H9 (cell line): ENCODE data around the gene CCL7. TPM values are rescaled to one million over a fixed set of nuclear protein-coding genes. Genes with fewer than 3 reads are reported as not detected.

Source experiments
- DNase-seq: peaks from one replicate; pipeline ENCODE4 v3.0.0-alpha.2; 2017
- H2AFZ ChIP-seq: one replicate; pipeline ENCODE4 v1.6.1; 2013; ENCODE audit warnings: mild to moderate bottlenecking, low read length, control low read depth, moderate library complexity
- H2AK5ac ChIP-seq: 2 replicates; pipeline ENCODE4 v1.6.1; 2013; ENCODE audit warnings: low read length, control low read depth, mixed read lengths; ENCODE audit not compliant: insufficient read length
- H2BK120ac ChIP-seq: one replicate; pipeline ENCODE4 v1.6.1; 2013; ENCODE audit warnings: low read depth, mild to moderate bottlenecking, low read length, control low read depth, inconsistent platforms; ENCODE audit not compliant: poor library complexity, severe bottlenecking
- H2BK12ac ChIP-seq: 2 replicates; pipeline ENCODE4 v1.6.1; 2013; ENCODE audit warnings: low read length, control low read depth, mixed read lengths, low read depth; ENCODE audit not compliant: insufficient read length
- H2BK15ac ChIP-seq: 2 replicates; pipeline ENCODE4 v1.6.1; 2013; ENCODE audit warnings: low read depth, low read length, control low read depth
- H2BK20ac ChIP-seq: one replicate; pipeline ENCODE4 v1.6.1; 2013; ENCODE audit warnings: low read depth, mild to moderate bottlenecking, low read length, control low read depth, inconsistent platforms; ENCODE audit not compliant: poor library complexity, severe bottlenecking
- H2BK5ac ChIP-seq: 2 replicates; pipeline ENCODE4 v1.6.1; 2013; ENCODE audit warnings: low read length, control low read depth, mixed read lengths; ENCODE audit not compliant: insufficient read length
- H3K14ac ChIP-seq: 2 replicates; pipeline ENCODE4 v1.6.1; 2013; ENCODE audit warnings: low read length, control low read depth; ENCODE audit not compliant: insufficient read depth
- H3K18ac ChIP-seq: 2 replicates; pipeline ENCODE4 v1.6.1; 2013; ENCODE audit warnings: low read depth, mild to moderate bottlenecking, mixed read lengths, low read length, control low read depth; ENCODE audit not compliant: insufficient read length
- H3K23ac ChIP-seq: 2 replicates; pipeline ENCODE4 v1.6.1; 2013; ENCODE audit warnings: low read length, control low read depth, mixed read lengths, low read depth; ENCODE audit not compliant: insufficient read length
- H3K23me2 ChIP-seq: 2 replicates; pipeline ENCODE4 v1.6.1; 2013; ENCODE audit warnings: low read depth, mild to moderate bottlenecking, mixed read lengths, low read length, control low read depth; ENCODE audit not compliant: insufficient read length, poor library complexity, severe bottlenecking
- H3K27ac ChIP-seq: 2 replicates; pipeline ENCODE4 v1.5.1; 2013; ENCODE audit warnings: low read length, control low read depth, mixed read lengths, low read depth; ENCODE audit not compliant: insufficient read length
- H3K27me3 ChIP-seq: 2 replicates; pipeline ENCODE4 v1.6.1; 2013; ENCODE audit warnings: low read length, control low read depth, inconsistent platforms; ENCODE audit not compliant: insufficient read depth
- H3K4ac ChIP-seq: 2 replicates; pipeline ENCODE4 v1.6.1; 2013; ENCODE audit warnings: low read depth, mild to moderate bottlenecking, control low read depth, inconsistent platforms, low read length, moderate library complexity
- H3K4me1 ChIP-seq: 2 replicates; pipeline ENCODE4 v1.6.1; 2013; ENCODE audit warnings: low read length, control low read depth, inconsistent platforms; ENCODE audit not compliant: insufficient read depth
- H3K4me2 ChIP-seq: 2 replicates; pipeline ENCODE4 v1.6.1; 2013; ENCODE audit warnings: low read length, control low read depth, mixed read lengths; ENCODE audit not compliant: insufficient read length, insufficient read depth
- H3K56ac ChIP-seq: 2 replicates; pipeline ENCODE4 v1.6.1; 2013; ENCODE audit warnings: low read depth, mild to moderate bottlenecking, mixed read lengths, low read length, control low read depth; ENCODE audit not compliant: insufficient read length
- H3K79me1 ChIP-seq: 2 replicates; pipeline ENCODE4 v1.6.1; 2013; ENCODE audit warnings: low read depth, mild to moderate bottlenecking, moderate library complexity, low read length, control low read depth, inconsistent platforms; ENCODE audit not compliant: insufficient read depth, poor library complexity, severe bottlenecking
- H3K79me2 ChIP-seq: 2 replicates; pipeline ENCODE4 v1.6.1; 2013; ENCODE audit warnings: low read length, control low read depth, inconsistent platforms; ENCODE audit not compliant: insufficient read depth
- H3K9ac ChIP-seq: 2 replicates; pipeline ENCODE4 v1.6.1; 2013; ENCODE audit warnings: low read length, control low read depth, mixed read lengths; ENCODE audit not compliant: insufficient read length; ENCODE audit errors: extremely low read depth
- H3K9me3 ChIP-seq: one replicate; pipeline ENCODE4 v1.6.1; 2013; ENCODE audit warnings: low read depth, low read length, inconsistent platforms; ENCODE audit not compliant: control insufficient read depth
- H3T11ph ChIP-seq: one replicate; pipeline ENCODE4 v1.6.1; 2013; ENCODE audit warnings: mild to moderate bottlenecking, low read length, control low read depth, inconsistent platforms
- H4K20me1 ChIP-seq: one replicate; pipeline ENCODE4 v1.6.1; 2013; ENCODE audit not compliant: control insufficient read depth, insufficient read length, insufficient read depth
- H4K5ac ChIP-seq: 2 replicates; pipeline ENCODE4 v1.6.1; 2013; ENCODE audit warnings: low read depth, mild to moderate bottlenecking, mixed read lengths, low read length, control low read depth; ENCODE audit not compliant: insufficient read length
- H4K8ac ChIP-seq: replicated peaks from 2 replicates; pipeline ENCODE4 v1.6.1; 2013; ENCODE audit warnings: low read length, control low read depth, mixed read lengths, low read depth; ENCODE audit not compliant: insufficient read length
- H4K91ac ChIP-seq: 2 replicates; pipeline ENCODE4 v1.6.1; 2013; ENCODE audit warnings: low read depth, mild to moderate bottlenecking, moderate library complexity, mixed read lengths, low read length, control low read depth; ENCODE audit not compliant: insufficient read length
- H3K27ac Mint-ChIP-seq, 3 experiments: 2 replicates in 2 of 3; 3 replicates in 1 of 3; pipeline ENCODE4 v1.8.0; 2020 to 2021; ENCODE audit warnings: mixed read lengths in 3 of 3, mild to moderate bottlenecking in 1 of 3, moderate library complexity in 1 of 3
- H3K27me3 Mint-ChIP-seq: 2 replicates; pipeline ENCODE4 v1.8.0; 2021; ENCODE audit warnings: low read depth, mild to moderate bottlenecking, moderate library complexity, mixed read lengths
- H3K36me3 Mint-ChIP-seq, 3 experiments: 2 replicates in 2 of 3; 3 replicates in 1 of 3; pipeline ENCODE4 v1.8.0; 2020 to 2021; ENCODE audit warnings: low read depth in 3 of 3, mixed read lengths in 3 of 3; ENCODE audit not compliant: insufficient read depth in 1 of 3
- H3K4me1 Mint-ChIP-seq, 2 experiments: 2 replicates each; pipeline ENCODE4 v1.8.0; 2020; ENCODE audit warnings: mixed read lengths in 2 of 2
- H3K4me3 Mint-ChIP-seq, 2 experiments: 2 replicates in 1 of 2; 3 replicates in 1 of 2; pipeline ENCODE4 v1.8.0; 2020 to 2021; ENCODE audit warnings: mild to moderate bottlenecking in 2 of 2, mixed read lengths in 2 of 2, moderate library complexity in 1 of 2
- H3K9me3 Mint-ChIP-seq, 2 experiments: 2 replicates in 1 of 2; 3 replicates in 1 of 2; pipeline ENCODE4 v1.8.0; 2020; ENCODE audit warnings: mild to moderate bottlenecking in 2 of 2, mixed read lengths in 2 of 2, moderate library complexity in 1 of 2
- WGBS: extraction: QIAGEN DNeasy Blood & Tissue Kit; methylation state at CpG from one replicate; pipeline ENCODE4 v1.1.7; 2013; ENCODE audit warnings: missing lambda C conversion rate, low lambda C conversion rate, mixed read lengths; ENCODE audit not compliant: insufficient read length; ENCODE audit errors: extremely low coverage; 5-methylcytosine and 5-hydroxymethylcytosine counted together
- total RNA-seq: library from RNA; stranded (reverse); gene quantifications from 2 replicates; pipeline ENCODE4 v1.2.1, GENCODE V29; 2021
- TF ChIP-seq, protein P1 (sequence below): fragments of 200-600 bp; sonication (generic); conservative IDR thresholded peaks from 3 replicates; pipeline ENCODE4 v1.8.0; 2021; ENCODE audit warnings: antibody characterized with exemption, mild to moderate bottlenecking

CCL7 gene
- total RNA-seq, 1 experiment from 2014 or later, result not detected

DNA sequence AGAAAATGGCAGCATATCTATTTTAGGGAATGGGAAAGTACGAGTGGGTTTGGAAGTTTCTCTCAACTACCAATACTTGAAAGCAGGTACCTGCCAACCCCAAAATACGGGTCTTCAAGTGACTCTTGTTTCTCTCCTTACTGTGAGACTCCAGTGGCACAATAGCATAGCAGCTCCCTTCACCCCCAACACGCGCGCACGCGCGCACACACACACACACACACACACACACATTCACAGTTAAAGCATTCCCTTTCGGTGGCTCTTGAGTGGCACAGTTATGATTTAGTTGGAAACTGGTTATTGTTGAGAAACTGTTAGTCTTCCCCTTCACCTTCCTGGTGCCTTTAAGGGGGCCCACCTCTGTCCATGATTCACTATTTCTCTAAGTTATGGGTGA, 45.0 kb upstream of the CCL7 start:
- H2AK5ac ChIP-seq, result no peak overlapping the region
- no peak overlapping the region for H3T11ph ChIP-seq
- no peaks in the 10 kb centered on the region for H3K23me2 ChIP-seq
- no peak overlapping the region for H3K4ac ChIP-seq
- TF ChIP-seq, protein P1, sequence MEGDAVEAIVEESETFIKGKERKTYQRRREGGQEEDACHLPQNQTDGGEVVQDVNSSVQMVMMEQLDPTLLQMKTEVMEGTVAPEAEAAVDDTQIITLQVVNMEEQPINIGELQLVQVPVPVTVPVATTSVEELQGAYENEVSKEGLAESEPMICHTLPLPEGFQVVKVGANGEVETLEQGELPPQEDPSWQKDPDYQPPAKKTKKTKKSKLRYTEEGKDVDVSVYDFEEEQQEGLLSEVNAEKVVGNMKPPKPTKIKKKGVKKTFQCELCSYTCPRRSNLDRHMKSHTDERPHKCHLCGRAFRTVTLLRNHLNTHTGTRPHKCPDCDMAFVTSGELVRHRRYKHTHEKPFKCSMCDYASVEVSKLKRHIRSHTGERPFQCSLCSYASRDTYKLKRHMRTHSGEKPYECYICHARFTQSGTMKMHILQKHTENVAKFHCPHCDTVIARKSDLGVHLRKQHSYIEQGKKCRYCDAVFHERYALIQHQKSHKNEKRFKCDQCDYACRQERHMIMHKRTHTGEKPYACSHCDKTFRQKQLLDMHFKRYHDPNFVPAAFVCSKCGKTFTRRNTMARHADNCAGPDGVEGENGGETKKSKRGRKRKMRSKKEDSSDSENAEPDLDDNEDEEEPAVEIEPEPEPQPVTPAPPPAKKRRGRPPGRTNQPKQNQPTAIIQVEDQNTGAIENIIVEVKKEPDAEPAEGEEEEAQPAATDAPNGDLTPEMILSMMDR, result no peak
- no peak overlapping the region for H3K14ac ChIP-seq
- H3K27ac Mint-ChIP-seq, result no peak overlapping the region
- H3K4me2 ChIP-seq, result no peak overlapping the region
- H3K9me3 Mint-ChIP-seq, result peaks cover 11% of the 10 kb centered on the region in 2 experiments
- no peaks in the 10 kb centered on the region for H4K20me1 ChIP-seq
- no peaks in the 10 kb centered on the region for H3K27me3 ChIP-seq
- H4K8ac ChIP-seq, result no peak overlapping the region
- H3K27me3 Mint-ChIP-seq, result peaks cover 4% of the 10 kb centered on the region
- no peaks in the 10 kb centered on the region for H3K79me1 ChIP-seq
- H4K5ac ChIP-seq, result no peak overlapping the region
- H3K56ac ChIP-seq, result no peak overlapping the region
- no peak overlapping the region for H4K91ac ChIP-seq
- H3K9me3 ChIP-seq, result no peaks in the 10 kb centered on the region
- H3K9ac ChIP-seq, result no peak overlapping the region
- no peaks in the 10 kb centered on the region; the same call in 1 of the 2 replicates for H3K4me1 ChIP-seq
- peaks cover 2 to 9% (median 8%) of the 10 kb centered on the region in 3 experiments; a peak in 5 of 7 replicates for H3K36me3 Mint-ChIP-seq
- no peaks in the 10 kb centered on the region for H3K79me2 ChIP-seq
- no peak overlapping the region for H2BK12ac ChIP-seq
- no peak overlapping the region for H3K4me3 Mint-ChIP-seq
- no peak overlapping the region for H3K23ac ChIP-seq
- no peak overlapping the region for H3K27ac ChIP-seq
- no peak overlapping the region for H3K18ac ChIP-seq
- H2AFZ ChIP-seq, result no peak overlapping the region
- H2BK15ac ChIP-seq, result no peak overlapping the region
- no peak overlapping the region for H2BK5ac ChIP-seq
- no peak for DNase-seq
- H3K4me1 Mint-ChIP-seq, result peaks cover 7 to 10% of the 10 kb centered on the region in 2 experiments
- no CpG with 5 or more reads among the region's 9 CpGs for WGBS
- no peak overlapping the region for H2BK120ac ChIP-seq
- H2BK20ac ChIP-seq, result no peak overlapping the region
